GM18867 (cell line): ENCODE data around the gene C8G.

ENCODE experiments used
- ATAC-seq: cut with Tn5 transposase; IDR thresholded peaks from one replicate; pipeline ENCODE4 v1.9.1; 2021; ENCODE audit warnings: mild to moderate bottlenecking, moderate library complexity; ENCODE audit not compliant: unreplicated experiment

The C8G gene

DNA sequence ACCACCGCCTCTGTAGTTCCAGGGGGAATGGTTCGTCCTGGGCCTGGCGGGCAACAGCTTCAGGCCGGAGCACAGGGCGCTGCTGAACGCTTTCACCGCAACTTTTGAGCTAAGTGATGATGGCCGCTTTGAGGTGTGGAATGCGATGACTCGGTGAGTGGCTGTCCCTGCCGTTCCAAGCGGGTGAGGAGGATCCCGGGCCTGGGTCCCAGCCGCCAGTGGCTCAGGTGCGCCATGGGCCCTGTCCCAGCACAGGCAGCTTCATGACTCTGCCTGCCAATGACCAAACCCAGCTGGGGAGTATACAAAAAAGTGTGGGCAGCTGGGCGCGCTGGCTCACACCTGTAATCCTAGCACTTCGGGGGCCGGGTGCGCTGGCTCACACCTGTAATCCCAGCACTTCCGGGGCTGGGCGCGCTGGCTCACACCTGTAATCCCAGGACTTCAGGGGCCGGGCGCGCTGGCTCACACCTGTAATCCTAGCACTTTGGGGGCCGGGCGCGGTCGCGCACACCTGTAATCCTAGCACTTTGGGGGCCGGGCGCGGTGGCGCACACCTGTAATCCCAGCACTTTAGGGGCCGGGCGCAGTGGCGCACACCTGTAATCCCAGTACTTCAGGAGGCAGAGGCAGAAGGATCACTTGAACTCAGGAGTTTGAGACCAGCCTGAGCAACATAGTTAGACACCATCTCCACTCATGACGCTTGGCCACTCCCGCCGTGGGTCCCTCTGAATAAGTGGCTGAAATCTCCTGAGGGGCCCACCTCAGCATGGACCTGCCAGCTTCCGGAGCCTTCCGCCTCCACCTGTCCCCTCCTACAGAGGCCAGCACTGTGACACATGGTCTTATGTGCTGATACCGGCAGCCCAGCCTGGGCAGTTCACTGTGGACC is 8.1 kb downstream of the C8G start:
- ATAC-seq: no peak

DNA sequence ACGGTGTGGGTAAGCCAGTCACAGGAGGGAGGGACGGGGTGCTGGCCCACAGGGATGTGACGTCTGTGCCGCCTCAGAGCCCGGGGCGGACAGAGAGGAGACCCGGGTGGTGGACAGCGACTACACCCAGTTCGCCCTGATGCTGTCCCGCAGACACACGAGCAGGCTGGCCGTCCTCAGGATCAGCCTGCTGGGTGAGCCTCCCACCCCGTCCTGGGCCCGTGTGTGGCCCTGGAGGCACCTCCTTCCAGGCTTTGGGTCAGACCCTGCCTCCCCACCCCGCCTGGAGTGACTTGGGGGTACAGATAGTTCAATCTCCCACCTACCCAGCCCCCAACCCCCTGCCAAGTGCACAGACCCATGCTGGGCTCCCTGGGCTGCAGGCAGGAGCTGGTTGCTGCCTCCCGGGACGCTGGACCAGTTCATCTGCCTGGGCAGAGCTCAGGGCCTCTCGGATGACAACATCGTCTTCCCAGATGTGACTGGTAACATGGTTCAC is 8.8 kb downstream of the C8G start:
- ATAC-seq: no peak

DNA sequence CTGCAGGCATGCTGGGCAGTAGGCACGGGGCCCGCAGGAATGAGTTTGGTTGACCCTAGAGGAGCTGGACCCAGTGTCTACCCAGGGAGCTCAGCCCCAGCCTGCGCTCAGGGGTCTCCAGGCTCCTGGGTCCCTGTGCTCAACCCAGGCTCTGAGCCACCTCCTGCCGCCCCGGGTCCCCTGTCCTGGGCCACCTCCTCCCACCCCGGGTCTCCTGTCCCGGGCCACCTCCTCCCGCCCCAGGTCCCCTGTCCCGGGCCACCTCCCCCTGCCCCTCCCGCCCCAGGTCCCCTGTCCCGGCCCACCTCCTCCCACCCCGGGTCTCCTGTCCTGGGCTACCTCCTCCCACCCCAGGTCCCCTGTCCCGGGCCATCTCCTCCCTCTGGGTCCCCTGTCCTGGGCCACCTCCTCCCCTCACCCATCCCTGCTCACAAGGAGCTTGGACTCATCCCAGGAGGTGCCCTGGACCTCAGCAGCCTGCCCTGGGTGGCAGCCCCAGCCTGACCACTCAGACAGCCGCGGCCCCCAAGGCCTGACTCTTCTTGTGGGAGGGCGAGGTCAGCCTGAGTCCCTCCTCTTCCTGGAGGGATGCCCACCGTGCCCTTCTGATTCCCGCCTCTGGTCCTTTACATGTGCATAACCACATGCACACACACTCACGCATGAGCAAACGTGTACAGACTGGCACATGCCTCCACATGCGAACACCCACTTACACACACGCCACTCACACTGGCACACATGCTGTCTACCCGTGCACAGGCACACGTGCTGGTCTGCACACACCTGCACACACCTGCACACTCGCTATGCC is 9.4 kb downstream of the C8G start:
- no peak for ATAC-seq

DNA sequence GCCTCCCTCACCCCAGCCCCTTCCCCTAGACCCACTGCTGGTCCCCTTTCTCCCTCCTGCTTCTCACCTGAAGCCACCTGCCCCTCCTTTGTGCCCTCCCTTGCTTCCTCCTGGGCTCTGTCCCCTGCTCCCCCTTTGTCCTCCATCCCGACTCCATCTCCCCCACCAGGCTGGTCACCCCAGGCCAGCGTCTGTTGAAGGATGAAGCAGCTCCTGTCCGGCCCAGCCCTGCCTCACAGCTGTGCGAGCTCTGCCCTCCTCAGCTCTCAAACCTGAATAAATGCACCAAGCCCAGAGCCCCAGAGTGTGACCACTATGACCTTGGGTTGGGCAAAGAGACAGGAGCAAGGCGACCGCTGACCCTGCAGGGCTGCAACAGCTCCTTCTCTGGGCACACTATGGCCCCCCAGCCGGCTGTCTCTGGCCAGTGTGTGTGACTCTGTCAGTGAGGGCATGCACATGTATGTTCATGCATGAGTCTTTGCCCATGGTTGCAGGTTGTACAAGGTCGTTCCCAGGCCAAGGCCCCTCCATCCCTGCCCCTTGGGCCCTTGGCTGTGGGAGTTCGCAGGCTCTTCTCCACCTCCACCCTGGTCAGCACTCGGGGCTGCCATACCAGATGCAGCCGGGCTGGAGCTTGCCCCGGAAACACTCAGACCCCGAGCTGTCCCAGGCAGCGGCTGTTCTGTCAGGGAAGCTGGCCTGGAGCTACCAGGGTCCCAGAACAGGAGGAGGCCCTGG is 10.3 kb downstream of the C8G start:
- no peak for ATAC-seq

DNA sequence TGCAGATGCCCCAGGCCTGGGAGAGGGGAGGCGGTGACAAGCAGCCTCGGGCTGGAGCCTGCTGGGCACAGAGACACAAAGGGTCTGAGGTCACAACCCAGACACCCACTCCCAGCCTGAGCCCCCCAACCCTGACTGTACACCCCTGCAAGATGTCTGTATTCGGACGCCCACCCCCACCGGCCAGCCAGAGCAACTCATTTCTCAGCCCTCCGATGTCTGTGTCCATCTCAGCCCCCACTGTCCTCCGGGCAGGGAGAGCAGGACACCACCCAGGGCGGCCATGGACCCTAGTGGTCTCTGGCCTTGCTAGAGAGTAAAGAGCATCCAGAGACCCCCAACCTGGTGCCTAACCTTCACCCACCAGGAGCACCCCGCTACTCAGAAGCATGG is 10.9 kb downstream of the C8G start:
- no peak for ATAC-seq

DNA sequence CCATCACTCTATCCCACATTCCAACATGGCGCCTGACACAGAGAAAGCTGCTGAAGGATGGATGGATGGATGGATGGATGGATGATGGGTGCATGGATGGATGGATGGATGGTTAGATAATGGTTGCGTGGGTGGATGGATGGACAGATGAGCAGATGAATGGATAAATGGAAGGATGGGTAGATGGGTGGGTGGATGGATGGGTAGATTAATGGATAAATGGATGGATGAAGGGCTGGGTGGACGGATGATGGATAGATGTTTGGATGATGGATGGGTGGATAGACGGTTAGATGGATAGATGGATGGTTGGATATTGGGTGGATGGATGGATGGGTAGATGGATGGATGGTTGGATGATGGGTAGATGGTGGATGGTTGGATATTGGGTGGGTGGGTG is 11.6 kb downstream of the C8G start:
- ATAC-seq: no peak

DNA sequence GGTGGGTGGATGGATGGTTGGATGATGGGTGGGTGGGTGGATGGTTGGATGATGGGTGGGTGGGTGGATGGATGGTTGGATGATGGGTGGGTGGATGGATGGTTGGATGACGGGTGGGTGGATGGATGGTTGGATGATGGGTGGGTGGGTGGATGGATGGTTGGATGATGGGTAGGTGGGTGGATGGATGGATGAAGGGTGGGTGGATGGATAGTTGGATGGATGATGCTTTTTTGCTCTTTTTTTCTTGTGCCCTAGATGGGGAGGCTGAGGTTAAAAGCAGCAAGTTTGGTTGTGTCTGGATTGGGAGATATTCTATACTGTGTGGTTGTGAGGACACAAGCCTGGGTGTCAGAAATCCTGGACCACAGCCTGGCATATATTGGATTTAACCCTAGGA is 12.4 kb downstream of the C8G start:
- no peak for ATAC-seq

DNA sequence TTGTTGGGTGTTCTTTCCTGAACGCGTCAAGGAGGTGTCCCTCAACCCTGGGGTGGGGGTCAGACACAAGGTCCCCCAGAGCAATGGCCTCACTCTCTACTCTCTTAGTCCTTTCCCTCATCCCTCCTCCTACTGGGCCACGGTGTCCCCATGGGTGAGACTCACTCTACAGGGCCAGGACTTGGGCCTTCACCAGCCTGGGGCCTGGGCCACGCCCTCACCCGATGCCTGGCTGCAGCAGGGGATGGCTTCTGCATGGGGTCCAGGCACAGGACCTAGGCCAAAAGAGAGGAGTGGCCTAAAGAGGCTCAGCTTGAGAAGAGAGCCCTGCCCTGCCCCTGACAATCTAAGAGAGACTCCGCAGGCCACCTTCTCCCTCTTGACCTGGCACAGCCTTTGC is 12.9 kb downstream of the C8G start:
- ATAC-seq: no peak

DNA sequence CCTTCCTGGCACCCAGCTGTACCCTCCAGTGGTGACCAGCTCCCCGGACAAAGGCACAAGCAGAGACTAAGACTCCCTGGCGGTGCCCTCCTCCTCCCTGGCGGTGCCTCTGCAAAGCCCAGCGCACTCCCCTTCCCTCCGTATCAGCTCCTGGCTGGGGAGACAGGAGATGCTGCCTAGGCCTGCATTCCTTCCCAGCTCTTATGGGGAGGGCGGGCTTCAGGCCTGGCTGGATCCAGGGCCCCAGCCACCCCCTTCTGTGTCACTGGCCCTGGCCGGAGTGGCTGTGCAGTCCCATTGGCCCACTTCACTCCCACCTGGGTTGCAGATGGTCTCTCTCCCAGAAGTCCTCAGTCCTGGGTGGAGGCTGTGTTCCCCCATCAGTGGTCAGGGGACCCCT is 13.4 kb downstream of the C8G start:
- no peak for ATAC-seq

DNA sequence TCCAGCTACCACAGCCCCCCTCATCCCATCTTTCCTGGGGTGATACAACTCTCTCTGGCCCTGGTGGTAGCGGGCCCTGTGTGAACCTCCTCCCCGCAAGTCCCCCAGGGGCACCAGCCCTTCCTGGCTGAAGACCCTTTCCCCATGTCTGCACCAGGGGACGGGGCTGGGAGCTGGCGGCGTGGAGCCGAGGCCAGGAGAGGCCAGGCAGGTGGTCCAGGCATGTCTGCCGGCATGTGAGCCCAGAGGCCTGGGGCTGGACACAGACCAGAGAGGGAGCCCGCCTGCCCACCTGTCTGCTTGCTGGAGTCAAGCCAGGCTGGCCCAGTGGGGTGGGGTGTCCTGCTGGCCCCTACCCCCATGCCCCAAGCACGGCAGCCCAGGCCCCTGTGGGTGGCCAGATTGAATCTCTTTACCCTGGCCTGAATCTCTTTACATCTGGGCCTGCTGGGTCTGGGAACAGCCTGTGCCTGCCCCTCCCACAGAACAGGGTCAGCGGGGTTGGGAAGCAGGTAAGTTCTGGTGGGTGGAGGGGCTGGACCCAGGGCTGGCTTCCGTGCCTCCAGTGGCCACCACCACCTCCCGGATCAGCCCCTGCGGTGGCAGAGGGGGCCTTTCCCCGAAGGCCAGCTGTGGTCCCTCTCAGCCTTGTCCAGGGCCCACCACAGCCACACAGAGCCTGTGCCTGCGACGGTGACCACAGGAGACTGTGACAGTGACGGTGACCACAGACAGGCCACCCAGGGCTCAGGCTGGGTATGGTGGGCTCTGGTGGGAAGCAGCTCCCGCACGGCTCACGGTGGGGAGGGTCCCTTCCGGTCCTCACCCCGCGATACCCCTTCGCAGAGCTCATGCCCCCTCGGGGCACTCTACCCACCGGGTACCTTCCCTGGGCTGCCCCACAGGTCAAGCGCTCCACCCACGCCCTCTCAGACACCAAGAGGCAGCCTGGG is 14.1 kb downstream of the C8G start:
- no peak for ATAC-seq

DNA sequence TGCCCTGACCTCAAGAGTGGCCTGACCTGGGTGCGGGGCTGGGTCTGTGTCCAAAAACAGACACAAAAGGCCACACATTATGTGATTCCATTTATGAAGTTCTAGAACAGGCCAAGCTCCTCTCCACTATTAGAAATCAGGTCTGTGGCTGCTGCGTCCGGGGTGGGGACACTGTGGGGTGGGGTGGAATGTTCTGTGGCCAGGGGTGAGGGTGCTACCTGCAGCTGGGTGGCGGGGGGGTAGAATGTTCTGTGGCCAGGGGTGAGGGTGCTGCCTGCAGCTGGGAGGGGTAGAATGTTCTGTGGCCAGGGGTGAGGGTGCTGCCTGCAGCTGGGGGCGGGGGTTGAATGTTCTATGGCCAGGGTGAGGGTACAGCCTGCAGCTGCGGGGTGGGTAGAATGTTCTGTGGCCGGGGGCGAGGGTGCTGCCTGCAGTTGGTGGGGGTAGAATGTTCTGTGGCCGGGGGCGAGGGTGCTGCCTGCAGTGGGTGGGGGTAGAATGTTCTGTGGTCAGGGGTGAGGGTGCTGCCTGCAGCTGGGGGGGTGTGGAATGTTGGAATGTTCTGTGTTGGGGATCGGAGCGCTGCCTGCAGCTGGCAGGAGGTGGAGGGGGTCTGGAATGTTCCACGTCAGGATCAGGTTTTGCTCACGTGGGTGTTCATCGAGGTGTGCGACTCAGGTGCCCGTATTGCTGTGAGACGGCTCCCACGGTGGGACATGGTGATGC is 15.3 kb downstream of the C8G start:
- no peak for ATAC-seq

DNA sequence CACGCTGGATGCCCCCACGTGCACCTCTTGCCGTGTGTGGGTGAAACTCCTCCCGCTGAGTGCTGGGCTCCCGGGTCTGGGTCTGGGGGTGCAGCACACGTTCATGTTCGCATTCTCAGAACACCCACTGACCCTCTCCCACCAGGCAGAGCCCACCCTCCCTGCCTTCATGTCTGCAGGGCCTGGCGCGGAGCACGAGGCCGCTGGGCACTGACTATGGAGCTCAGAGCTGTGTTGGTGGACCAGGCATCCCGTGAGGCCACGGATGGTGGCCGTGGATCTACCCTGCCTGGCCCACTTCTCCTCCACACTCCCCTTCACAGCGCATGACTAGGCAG is 15.9 kb downstream of the C8G start:
- ATAC-seq: no peak

DNA sequence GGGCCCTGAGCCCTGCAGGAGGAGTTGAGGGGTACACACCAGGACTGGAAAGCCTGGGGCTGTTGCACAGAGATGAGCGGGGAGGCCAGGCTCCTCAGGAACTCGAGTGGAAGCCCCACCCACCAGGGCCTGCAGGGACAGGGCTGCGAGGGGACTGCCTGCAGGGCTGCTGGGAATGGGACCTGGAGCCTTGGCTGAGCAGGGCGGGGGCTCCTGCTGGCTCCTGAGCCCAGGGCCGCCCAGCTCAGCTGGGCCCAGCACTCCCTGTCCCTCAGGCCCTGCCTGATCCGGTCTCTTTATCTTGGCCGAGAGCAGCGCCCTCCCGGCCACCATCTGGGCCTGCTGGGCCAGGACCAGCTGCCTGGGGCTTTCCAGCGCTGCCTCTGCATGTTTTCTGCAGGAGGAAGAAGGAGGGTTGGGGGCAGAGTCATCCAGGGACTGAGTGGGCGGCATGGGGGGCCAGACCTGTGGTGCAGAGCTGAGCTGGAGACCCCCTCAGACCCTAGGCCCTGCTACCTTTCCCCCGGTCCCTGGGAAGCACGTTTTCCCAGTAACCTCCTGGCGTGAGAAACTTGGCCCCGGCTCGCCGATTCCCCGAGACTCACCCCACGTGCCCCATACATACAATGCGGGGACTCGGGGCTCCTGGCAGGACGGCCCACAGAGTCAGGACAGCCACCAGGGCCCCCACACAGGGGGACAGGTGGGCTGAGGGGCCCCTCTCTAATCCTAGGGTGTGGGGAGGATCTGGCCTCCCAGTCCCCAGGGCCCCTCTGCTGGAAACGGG is 16.4 kb downstream of the C8G start:
- ATAC-seq: no peak

DNA sequence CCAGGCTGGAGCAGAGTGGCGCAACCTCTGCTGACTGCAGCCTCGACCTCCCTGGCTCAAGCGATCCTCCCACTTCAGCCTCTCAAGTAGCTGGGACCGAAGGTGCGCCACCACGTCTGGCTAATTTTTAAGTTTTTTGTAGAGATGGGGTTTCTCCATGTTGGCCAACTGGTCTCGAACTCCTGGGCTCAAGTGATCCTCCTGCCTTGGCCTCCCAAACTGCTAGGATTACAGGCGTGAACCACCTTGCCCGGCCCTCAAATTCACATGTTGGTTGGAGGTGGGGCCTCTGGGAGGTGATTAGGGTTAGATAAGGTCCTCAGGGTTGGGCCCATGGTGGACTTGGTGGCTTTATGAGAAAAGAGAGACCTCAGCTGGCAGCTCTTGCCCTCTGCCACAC is 17.1 kb downstream of the C8G start:
- ATAC-seq: no peak

DNA sequence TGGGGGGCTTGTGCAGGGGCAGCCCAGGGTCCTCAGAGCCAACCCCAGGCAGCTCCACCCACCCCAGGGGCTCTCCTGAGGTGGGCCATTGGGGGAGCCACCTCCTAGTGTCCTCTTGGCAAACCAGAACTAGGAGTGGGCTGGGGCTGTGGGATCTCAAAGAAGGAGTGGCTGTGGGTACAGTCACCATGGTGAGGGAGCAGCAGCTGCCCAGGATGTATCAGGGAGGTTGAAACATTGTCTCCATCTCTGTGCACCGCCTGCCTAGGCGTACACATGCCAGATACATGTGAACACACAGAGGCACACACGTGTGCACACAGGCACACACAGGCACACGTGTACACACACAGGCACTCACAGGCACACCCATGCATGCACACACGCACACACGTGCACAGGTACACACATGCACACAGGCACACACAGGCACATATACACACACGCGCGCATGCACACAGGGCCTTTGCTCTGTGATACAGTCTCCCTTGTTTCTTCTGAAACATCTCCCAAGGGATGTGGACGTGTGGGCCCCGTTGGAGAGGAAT is 17.7 kb downstream of the C8G start:
- ATAC-seq: no peak

DNA sequence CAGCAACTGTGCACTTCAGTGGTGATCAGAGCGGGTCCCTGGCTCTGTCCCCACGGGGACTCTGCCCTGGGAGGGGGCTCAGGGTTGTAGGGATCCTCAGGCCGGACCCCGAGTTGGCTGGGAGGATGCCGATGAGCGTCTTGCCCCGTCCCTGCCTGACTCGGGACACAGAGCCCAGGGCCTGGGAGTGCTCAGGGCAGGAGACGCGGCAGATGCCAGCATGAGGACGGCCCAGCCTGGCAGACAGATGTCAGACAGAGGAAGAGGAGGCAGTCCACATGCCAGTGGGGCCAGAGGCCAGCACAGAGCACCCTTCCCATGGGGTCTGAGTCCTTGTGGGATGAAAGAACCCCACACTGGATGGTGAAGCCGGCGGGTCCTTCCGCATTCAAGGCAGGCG is 18.3 kb downstream of the C8G start:
- ATAC-seq: no peak

DNA sequence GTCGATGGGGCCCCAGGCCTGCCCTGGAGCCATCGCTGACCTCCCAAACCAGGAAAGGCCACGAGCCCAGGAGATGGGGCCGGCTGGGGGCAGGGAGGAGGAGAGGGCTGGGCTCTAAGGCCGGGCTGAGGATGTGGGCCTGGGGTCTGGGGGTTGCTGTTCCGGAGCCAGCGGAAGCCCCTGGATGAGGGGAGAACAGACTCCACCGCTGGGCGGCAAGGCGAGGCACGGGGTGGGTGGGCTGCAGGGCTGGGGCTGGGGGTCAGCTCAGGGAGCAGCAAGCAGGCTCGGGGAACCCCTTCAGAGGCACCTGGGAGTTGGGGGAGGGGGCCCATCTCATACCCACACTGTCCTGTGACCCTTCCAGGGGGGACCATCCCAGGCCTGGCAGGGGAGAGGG is 18.7 kb downstream of the C8G start:
- ATAC-seq: no peak

DNA sequence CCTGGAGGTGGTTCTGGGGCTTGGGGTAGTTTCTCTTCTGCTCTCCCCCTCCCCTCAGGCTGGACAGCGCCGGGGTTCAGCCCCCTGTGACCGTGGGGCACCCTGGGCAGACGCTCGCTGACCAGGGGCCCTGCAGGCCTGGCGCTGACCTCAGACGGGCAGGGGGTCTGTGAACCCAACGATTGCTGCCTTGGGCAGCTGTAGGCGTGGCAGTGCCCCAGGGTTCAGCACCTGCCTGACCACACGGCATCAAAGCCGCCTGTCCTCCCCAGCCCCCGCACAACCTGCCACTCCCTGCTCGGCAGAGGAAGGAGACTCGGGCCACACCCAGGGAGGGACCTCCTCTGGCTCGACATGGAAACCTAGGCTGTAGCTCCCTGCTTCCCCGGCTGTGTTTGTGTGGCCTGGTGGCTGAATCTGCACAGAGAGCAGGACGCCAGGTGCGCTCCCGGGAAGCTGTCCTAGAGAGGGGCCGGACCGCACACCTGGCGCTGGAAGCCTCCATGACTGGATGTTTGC is 19.2 kb downstream of the C8G start:
- no peak for ATAC-seq
